Esophagus squamous epithelium (tissue), 5 donors: ENCODE results near the gene ABCC2. TPM values are rescaled to one million over a fixed set of nuclear protein-coding genes. Genes with fewer than 3 reads are reported as not detected.

Source experiments
- DNase-seq: peaks from one replicate; lab custom pipeline; 2025; lab: John Stamatoyannopoulos, UW
- H3K27ac ChIP-seq, 4 donors: fragments of 200-600 bp; sonication (generic); one replicate each; pipeline ENCODE4 v1.5.1; 2016 to 2019; ENCODE audit warnings: mild to moderate bottlenecking in 1 of 4
- H3K27me3 ChIP-seq, 4 donors: fragments of 200-600 bp; sonication (generic); 1 replicate in 3 of 4; 2 replicates in 1 of 4; pipeline versions ENCODE4 v1.5.1 to v1.6.0; 2017 to 2021; ENCODE audit warnings: antibody characterized with exemption in 1 of 4
- H3K36me3 ChIP-seq, 3 donors: fragments of 200-600 bp; sonication (generic); one replicate each; pipeline ENCODE4 v1.5.1; 2016 to 2019
- H3K4me1 ChIP-seq, 3 donors: fragments of 200-600 bp; sonication (generic); one replicate each; pipeline ENCODE4 v1.5.1; 2017 to 2019
- H3K4me3 ChIP-seq, 4 donors: fragments of 200-600 bp; sonication (generic); 1 replicate in 3 of 4; 2 replicates in 1 of 4; pipeline ENCODE4 v1.5.1; 2016 to 2019; ENCODE audit warnings: mild to moderate bottlenecking in 2 of 4, moderate library complexity in 1 of 4
- H3K9me3 ChIP-seq, 3 donors: fragments of 200-600 bp; sonication (generic); one replicate each; pipeline ENCODE4 v1.5.1; 2016 to 2019
- POLR2A ChIP-seq, 4 donors: fragments of 450-650 bp; IDR thresholded peaks; one replicate each; pipeline ENCODE4 v1.6.1; 2017; ENCODE audit warnings: antibody characterized with exemption in 4 of 4, mild to moderate bottlenecking in 4 of 4, moderate library complexity in 3 of 4
- WGBS, 2 donors: methylation state at CpG; one replicate each; pipeline ENCODE4 v1.1.5; 2018; 5-methylcytosine and 5-hydroxymethylcytosine counted together
- intact Hi-C: fragments of 100-400 bp; cut with DNase I; formaldehyde crosslinking; loops from one replicate; pipeline ENCODE4 v1.15.0; 2022
- total RNA-seq, 4 donors: library from RNA; depleted of rRNA; stranded (reverse); fragments of >200 nt; gene quantifications; one replicate each; pipeline ENCODE4 v1.1.0, GENCODE V29; 2016
- TF ChIP-seq, protein P1 (sequence below), 6 experiments: fragments of 450-650 bp in 4 of 6; fragments of 200-600 bp in 2 of 6; sonication (generic) in 2 of 6; IDR thresholded peaks; one replicate each; pipeline ENCODE4 v1.5.1; 2016 to 2019; ENCODE audit warnings: antibody characterized with exemption in 6 of 6, mild to moderate bottlenecking in 4 of 6, moderate library complexity in 4 of 6
- donor health status: DM: yes; HTN: yes; CAD: no.

Gene ABCC2
- total RNA-seq, 4 donors from 2014 or later = 0.61 to 2.2 (median 1.1) TPM

DNA sequence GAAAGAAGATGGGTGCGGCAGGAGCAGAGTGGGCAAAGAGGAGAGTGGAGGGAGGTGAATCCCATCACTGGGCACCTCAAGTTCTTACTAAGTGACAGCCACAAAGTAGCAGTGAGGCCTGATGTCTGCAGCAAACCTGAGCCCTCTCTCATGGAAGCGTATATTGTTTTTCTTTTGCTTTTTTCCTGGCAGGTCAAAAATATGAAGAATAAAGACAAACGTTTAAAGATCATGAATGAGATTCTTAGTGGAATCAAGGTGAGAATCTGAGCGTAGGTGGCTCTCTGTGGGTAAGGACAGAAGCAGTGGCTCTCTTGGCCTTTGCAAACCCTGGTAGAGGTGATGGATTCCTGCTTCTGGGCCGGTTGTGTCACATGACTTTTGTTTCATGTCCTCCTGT, 22.8 kb downstream of the ABCC2 start:
- no peak for DNase-seq
- intact Hi-C loops = no loop called here
- H3K4me3 ChIP-seq = no peak overlapping the region
- peaks cover 0 to 12% (median 0%) of the 10 kb centered on the region in 3 donors for H3K4me1 ChIP-seq
- no peaks in the 10 kb centered on the region for H3K27me3 ChIP-seq
- 90 to 93% methylated on average over 5 of the region's 5 CpGs for WGBS, 2 donors
- H3K36me3 ChIP-seq = no peaks in the 10 kb centered on the region
- H3K27ac ChIP-seq = no peak overlapping the region
- TF ChIP-seq, protein P1, sequence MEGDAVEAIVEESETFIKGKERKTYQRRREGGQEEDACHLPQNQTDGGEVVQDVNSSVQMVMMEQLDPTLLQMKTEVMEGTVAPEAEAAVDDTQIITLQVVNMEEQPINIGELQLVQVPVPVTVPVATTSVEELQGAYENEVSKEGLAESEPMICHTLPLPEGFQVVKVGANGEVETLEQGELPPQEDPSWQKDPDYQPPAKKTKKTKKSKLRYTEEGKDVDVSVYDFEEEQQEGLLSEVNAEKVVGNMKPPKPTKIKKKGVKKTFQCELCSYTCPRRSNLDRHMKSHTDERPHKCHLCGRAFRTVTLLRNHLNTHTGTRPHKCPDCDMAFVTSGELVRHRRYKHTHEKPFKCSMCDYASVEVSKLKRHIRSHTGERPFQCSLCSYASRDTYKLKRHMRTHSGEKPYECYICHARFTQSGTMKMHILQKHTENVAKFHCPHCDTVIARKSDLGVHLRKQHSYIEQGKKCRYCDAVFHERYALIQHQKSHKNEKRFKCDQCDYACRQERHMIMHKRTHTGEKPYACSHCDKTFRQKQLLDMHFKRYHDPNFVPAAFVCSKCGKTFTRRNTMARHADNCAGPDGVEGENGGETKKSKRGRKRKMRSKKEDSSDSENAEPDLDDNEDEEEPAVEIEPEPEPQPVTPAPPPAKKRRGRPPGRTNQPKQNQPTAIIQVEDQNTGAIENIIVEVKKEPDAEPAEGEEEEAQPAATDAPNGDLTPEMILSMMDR (IDR thresholded peaks at IDR 0.05) = no peak
- TF ChIP-seq POLR2A (IDR thresholded peaks at IDR 0.05) = no peak
- H3K9me3 ChIP-seq = no peaks in the 10 kb centered on the region

- 63 to 67% methylated on average over 3 of the region's 3 CpGs for WGBS, 2 donors
- no peaks in the 10 kb centered on the region for H3K36me3 ChIP-seq
- H3K9me3 ChIP-seq = no peaks in the 10 kb centered on the region
- no peak for TF ChIP-seq POLR2A (IDR thresholded peaks at IDR 0.05)
- TF ChIP-seq, protein P1 (IDR thresholded peaks at IDR 0.05) = no peak
- intact Hi-C loops = no loop called here
- H3K4me3 ChIP-seq = no peak overlapping the region
- no peak overlapping the region for H3K27ac ChIP-seq
- H3K4me1 ChIP-seq = peaks cover 0 to 12% (median 0%) of the 10 kb centered on the region in 3 donors
- DNase-seq = no peak
- no peaks in the 10 kb centered on the region for H3K27me3 ChIP-seq
These were observed 23.7 kb downstream of the ABCC2 start for GRCh38 chr10:99806091-99806490.

- intact Hi-C loops = no loop called here
- DNase-seq = no peak
- 92 to 96% methylated on average over 2 of the region's 2 CpGs for WGBS, 2 donors
- Histone ChIP-seq H3K27ac (no peak overlapping the region), H3K27me3 (no peaks in the 10 kb centered on the region), H3K9me3 (no peaks in the 10 kb centered on the region), H3K4me1 (peaks cover 0 to 12% (median 0%) of the 10 kb centered on the region in 3 donors), H3K36me3 (no peaks in the 10 kb centered on the region), H3K4me3 (no peak overlapping the region)
- no peak for TF ChIP-seq POLR2A (IDR thresholded peaks at IDR 0.05)
- TF ChIP-seq, protein P1 (IDR thresholded peaks at IDR 0.05) = no peak
These were observed 25.3 kb downstream of the ABCC2 start for GRCh38 chr10:99807786-99808185.

DNA sequence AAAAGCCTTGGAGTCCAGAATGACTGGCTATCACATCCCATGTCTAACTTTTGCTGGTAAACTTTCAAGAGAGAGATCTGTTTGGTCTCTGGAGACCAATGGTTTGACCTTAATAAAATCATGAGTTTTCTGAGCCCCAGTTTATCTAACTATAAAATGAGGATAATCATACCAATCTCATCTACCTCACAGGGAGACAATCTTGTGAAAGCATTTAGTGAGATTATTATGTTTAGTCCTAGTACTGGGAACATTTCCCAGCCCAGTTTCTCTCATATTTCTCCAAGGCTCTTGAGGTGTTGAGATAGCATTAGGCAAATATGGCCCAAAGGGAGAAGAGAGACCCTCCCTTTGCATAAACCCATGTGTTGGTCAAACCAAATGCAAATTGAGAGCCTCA, 25.8 kb downstream of the ABCC2 start:
- no peaks in the 10 kb centered on the region for H3K27me3 ChIP-seq
- H3K36me3 ChIP-seq = no peaks in the 10 kb centered on the region
- H3K4me3 ChIP-seq = no peak overlapping the region
- intact Hi-C loops = no loop called here
- no peak for DNase-seq
- H3K9me3 ChIP-seq = no peaks in the 10 kb centered on the region
- TF ChIP-seq POLR2A (IDR thresholded peaks at IDR 0.05) = no peak
- TF ChIP-seq, protein P1 (IDR thresholded peaks at IDR 0.05) = no peak
- peak overlapping the region in 2 of 4 donors; percentile 84 for H3K27ac ChIP-seq
- peaks cover 0 to 12% (median 0%) of the 10 kb centered on the region in 3 donors for H3K4me1 ChIP-seq

DNA sequence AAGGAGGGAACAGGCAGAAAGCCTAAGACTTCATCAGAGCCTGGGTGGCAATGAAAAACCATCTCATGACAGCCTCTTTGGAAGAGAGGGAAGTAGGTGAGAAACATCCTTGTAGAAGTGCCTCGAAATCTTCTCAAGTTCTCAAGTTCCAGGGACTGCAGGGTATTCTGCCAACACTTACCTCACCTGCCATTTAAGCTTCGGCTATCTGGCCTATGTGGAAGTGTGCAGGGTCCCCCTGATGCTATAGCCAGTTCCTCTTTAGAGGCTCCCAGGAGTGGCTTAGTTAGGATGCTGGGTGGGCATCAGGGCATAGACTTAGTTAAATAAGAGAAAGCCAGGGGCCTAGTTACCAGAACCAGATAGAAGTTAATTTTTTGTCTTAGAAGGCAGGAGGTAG, 27.0 kb downstream of the ABCC2 start:
- TF ChIP-seq, protein P1 (IDR thresholded peaks at IDR 0.05) = no peak
- no peak for TF ChIP-seq POLR2A (IDR thresholded peaks at IDR 0.05)
- WGBS, 2 donors = 90% methylated on average over 2 of the region's 2 CpGs; no CpG with 5 or more reads in 1 of the 2 donors
- intact Hi-C loops = no loop called here
- H3K9me3 ChIP-seq = no peaks in the 10 kb centered on the region
- H3K27me3 ChIP-seq = no peaks in the 10 kb centered on the region
- H3K27ac ChIP-seq = peak overlapping the region; percentile 45 to 84 (median 81)
- no peak for DNase-seq
- no peak overlapping the region for H3K4me3 ChIP-seq
- no peaks in the 10 kb centered on the region for H3K36me3 ChIP-seq
- peaks cover 0 to 12% (median 0%) of the 10 kb centered on the region in 3 donors for H3K4me1 ChIP-seq
